GM21825 (cell line): ENCODE data around the gene ACMSD.
A peak's percentile ranks its signal among the peaks of the same experiment; 100 is the strongest.
"Not testable (repeated sequence)": the region's sequence is repeated elsewhere in the genome, so short reads cannot be mapped to it uniquely, and the experiment has no call there.

ENCODE experiments used
- ATAC-seq: cut with Tn5 transposase; IDR thresholded peaks from one replicate; pipeline ENCODE4 v1.9.1; 2021; ENCODE audit warnings: mild to moderate bottlenecking, moderate library complexity; ENCODE audit not compliant: unreplicated experiment

The ACMSD gene

GRCh38 chr2:134905168-134905567 lies 66.8 kb downstream of the ACMSD start:
- ATAC-seq = no peak

- no peak for ATAC-seq
These were observed 68.3 kb downstream of the ACMSD start for GRCh38 chr2:134906726-134907125.

GRCh38 chr2:134907441-134908116 lies 69.2 kb downstream of the ACMSD start:
- not testable (repeated sequence) for ATAC-seq

DNA sequence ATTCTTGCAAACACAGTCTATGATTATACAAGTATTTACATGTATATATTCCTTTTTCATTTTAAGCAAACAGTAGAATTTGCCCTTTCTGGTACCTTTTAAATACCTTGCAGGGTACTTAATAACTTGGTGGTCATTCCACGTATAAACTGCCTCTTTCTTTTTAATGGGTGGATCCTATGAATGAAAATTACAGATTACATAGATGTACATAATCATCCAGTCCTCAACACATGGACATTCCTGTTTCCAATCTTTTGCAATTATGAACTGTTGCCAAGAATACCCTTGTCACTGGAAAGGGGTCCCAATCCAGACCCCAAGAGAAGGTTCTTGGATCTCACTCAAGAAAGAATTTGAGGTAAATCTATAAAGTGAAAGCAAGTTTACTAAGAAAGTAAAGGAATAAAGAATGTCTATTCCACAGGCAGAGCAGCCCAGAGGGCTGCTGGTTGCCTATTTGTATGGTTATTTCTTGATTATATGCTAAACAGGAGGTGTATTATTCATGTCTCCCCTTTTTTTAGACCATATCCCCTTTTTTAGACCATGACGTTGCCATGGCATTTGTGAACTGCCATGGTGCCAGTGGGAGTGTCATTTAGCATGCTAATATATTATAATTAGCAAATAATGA lies 72.5 kb downstream of the ACMSD start:
- ATAC-seq = no peak

GRCh38 chr2:134911400-134911785 lies 73.0 kb downstream of the ACMSD start:
- no peak for ATAC-seq

DNA sequence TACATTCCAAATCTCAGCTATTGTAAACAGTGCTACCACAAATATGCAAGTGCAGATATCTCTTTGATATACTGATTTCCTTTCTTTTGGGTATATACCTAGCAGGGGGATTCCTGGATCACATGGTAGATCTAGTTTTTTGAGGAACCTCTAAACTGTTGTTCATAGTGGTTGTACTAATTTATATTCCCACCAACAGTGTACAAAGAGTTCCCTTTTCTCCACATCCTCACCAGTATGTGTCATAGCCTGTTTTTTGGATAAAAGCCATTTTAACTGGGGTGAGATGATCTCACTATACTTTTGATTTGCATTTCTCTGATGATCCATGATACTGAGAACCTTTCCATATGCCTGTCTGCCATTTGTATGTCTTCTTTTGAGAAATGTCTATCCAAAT lies 73.9 kb downstream of the ACMSD start:
- no peak for ATAC-seq

GRCh38 chr2:134917360-134917865 lies 79.0 kb downstream of the ACMSD start:
- no peak for ATAC-seq

GRCh38 chr2:134917888-134918525 lies 79.6 kb downstream of the ACMSD start:
- peak; percentile 78 for ATAC-seq

DNA sequence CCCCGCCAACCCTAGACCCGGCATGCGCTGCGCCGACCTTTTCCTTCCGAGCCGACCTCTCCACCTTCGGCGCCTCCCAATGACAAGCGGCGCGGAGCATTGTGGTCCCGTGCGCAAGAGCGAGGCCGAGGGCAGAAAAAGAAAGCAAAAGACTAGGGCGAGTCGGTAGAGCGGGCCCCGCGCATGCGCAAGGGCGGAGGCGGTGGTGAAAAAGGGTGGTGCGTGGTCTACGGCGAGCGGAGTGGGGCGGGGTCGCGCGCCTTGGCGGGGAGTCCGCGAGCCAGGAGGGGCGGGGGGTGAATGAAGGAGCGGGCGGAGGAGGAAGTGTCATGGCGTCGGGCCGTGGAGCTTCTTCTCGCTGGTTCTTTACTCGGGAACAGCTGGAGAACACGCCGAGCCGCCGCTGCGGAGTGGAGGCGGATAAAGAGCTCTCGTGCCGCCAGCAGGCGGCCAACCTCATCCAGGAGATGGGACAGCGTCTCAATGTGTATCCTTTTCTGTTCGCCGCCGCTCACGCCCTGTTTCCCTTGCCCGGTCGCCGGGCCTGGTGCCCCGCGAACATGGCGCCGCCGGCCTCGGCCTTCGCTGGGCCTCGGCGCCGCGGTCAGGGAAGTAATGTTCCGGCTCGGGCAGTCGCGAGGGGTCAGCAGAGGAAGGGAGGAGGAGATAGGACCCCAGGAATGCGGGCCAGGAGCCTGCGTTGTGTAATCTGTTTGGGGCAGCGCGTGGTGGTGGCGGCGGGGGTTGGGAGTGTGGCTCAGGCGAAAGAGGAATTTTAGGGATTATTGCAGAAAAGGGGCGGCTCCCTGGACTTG lies 80.3 kb downstream of the ACMSD start, which contains the start of gene CCNT2:
Gene CCNT2 (plus strand): TSS at position 297 of the 815 bp plus-strand sequence. CDS start 33 bp downstream, at position 330.
- peak; percentile 85 for ATAC-seq

GRCh38 chr2:134919341-134920210 lies 81.2 kb downstream of the ACMSD start:
- ATAC-seq = no peak

DNA sequence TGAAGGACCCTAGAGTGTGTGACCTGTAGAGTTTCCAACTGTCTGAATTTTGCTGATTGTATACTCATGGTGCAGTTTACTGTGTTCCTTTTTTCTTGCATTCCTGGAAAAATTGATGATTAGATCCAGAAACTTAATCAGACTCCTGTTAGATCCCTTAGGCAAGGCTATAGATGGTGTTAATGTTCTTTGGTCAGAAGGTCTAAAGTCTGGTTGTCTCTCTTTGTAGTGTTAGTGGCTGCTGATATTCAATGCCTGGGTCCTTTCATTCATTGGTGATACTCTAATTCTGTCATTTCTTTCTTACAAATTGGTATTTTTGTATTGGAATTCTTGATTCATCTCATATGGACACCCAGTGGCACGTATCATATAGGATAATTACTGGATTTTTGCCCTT lies 86.5 kb downstream of the ACMSD start:
- ATAC-seq = no peak

DNA sequence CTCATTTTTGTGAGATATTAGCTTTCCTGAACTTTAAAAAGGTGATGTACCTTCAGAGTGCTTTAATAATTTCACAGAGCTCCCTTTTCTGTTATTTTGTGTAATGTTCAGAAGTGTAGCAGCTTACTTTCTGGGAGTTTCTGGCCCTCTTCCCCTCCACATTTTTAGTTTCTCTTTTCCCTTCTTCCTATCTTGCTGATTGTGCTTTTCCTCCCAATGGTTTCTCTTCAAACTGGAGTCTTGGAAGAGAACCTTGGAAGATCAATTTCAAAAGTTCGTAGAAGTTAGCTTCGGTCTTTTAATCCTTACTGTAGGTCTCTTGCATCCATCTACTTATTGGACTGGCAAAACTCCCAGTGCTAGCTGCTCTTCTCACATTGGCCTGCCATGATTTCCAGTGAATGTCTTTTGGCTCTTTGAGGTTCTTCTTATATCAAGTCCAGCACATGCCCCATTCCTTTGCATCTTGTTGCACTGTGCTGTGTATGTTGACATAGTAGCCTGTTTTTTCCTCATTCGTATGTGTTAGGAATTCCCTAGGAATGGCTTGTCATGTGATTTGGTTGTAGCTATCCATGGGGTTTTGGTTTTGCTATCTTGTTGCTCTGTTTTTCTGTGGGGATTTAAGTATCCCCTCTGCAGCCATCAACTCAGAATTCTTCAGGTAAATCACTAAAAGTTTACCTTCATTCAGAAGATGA lies 88.0 kb downstream of the ACMSD start:
- no peak for ATAC-seq

DNA sequence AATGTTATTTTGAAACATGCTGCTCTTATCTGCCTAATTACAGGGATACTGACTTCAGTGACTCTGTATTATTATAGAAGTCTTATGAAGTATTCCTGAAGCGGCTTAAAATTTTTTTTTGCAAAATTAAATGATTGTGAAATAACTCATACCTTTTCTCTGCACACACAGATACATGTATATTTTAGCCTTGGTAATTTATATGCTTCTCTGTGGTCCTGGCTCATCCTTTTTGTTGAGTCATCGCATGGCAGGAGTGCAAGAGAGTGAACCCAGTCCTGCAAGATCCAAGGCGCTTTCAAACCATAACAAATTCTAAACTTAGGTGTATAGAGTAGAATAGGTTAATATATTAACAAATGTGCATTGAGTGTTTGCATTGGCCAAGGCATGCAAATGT lies 88.8 kb downstream of the ACMSD start:
- no peak for ATAC-seq

- ATAC-seq = no peak
These were observed 94.6 kb downstream of the ACMSD start for GRCh38 chr2:134932864-134933526.

- no peak for ATAC-seq
These were observed 95.3 kb downstream of the ACMSD start for GRCh38 chr2:134933732-134934131.

DNA sequence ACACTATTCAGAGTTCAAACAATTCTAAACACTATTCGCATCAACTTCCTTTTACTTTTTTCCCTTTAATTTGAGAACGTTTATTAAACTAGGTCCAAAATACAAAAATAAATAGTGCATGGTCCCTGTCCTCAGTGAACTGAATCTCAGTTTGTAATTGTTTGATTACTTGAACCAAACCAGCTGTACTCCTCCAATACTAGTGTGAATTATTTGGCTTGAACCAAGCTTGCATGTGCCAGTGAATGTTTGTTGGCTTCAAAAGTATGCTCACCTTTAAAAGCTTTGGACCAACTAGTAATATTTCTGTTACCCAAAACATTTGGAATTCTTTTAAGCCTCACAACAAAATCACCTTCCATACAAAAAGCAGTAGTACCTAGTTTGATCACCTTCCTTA lies 95.7 kb downstream of the ACMSD start:
- no peak for ATAC-seq

GRCh38 chr2:134934641-134935040 lies 96.2 kb downstream of the ACMSD start:
- no peak for ATAC-seq

DNA sequence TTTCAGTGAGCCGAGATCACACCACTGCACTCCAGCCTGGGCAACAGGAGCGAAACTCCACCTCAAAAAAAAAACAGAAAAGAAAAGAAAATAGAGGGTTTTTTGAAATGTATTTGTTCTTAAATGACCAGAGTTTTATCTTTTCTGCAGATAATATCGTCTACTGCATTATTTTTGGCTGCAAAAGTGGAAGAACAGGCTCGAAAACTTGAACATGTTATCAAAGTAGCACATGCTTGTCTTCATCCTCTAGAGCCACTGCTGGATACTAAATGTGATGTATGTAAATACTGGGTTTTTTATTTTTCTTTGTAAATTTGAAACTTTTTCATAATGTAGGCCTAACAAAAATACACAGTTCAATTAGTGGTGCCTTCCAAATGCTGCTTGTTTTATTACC lies 98.3 kb downstream of the ACMSD start:
- ATAC-seq = no peak

DNA sequence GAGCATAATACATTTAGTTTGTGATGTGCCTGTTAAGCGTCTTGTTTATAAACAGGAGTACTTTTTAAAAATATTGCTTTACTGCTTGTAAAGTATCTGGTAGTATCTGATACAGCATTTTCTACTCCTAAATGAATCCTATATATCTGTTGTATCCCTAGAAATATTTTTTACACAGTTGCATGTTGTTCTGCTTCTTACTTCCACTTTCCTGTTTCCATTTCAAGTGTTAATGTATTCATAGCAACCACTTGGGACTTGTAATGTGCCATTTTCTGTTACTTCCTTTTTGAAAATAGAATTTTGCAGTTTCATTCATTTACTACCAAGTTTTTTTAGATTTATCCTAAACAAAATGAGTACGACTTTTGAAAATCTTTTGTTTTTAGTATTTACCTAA lies 105.1 kb downstream of the ACMSD start:
- peak; percentile 79 for ATAC-seq
